ENCODE results near the gene PEX14.

DNA sequence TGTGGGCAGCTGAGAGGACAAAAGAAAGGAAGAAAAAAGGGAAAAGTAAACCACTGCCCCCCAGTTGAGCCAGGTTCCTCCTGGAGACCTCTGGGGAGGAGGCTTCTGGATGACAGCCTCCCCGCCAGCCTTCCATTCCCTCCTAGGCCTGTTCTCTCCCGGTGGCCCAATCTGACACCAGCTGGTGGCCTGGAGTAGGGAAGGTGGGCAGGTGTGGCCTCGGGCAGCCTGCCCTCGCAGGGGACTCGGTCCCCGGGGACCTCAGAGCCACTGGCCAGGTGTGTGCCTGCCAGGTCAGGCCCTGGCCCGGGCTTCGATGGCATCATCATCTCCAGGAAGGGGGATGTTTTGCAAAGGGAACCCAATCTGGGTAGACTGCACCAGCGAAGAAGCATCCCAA, 162.7 kb downstream of the PEX14 start:
- TF ChIP-seq, protein P1, sequence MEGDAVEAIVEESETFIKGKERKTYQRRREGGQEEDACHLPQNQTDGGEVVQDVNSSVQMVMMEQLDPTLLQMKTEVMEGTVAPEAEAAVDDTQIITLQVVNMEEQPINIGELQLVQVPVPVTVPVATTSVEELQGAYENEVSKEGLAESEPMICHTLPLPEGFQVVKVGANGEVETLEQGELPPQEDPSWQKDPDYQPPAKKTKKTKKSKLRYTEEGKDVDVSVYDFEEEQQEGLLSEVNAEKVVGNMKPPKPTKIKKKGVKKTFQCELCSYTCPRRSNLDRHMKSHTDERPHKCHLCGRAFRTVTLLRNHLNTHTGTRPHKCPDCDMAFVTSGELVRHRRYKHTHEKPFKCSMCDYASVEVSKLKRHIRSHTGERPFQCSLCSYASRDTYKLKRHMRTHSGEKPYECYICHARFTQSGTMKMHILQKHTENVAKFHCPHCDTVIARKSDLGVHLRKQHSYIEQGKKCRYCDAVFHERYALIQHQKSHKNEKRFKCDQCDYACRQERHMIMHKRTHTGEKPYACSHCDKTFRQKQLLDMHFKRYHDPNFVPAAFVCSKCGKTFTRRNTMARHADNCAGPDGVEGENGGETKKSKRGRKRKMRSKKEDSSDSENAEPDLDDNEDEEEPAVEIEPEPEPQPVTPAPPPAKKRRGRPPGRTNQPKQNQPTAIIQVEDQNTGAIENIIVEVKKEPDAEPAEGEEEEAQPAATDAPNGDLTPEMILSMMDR (IDR thresholded peaks at IDR 0.05; ENCODE audit: poor library complexity, severe bottlenecking), result no peak
- TF ChIP-seq EP300 (conservative IDR thresholded peaks at IDR 0.05; ENCODE audit: poor library complexity, severe bottlenecking) (no peak), SMC3 (conservative IDR thresholded peaks at IDR 0.05; ENCODE audit: poor library complexity) (no peak), EZH2 (IDR thresholded peaks at IDR 0.05; ENCODE audit: borderline replicate concordance, insufficient read depth, low read length, poor library complexity, severe bottlenecking) (no peak), POLR2AphosphoS5 (IDR thresholded peaks at IDR 0.05) (no peak), TAF1 (IDR thresholded peaks at IDR 0.05; ENCODE audit: low read depth) (no peak), RAD21 (conservative IDR thresholded peaks at IDR 0.05) (no peak)
